HG03565 (cell line): ENCODE measurements around the gene ENDOD1.
A peak's percentile ranks its signal among the peaks of the same experiment; 100 is the strongest.
"Not testable (repeated sequence)": the region's sequence is repeated elsewhere in the genome, so short reads cannot be mapped to it uniquely, and the experiment has no call there.

Experiments
- ATAC-seq: cut with Tn5 transposase; IDR thresholded peaks from one replicate; pipeline ENCODE4 v1.9.1; 2021; ENCODE audit warnings: mild to moderate bottlenecking, moderate library complexity; ENCODE audit not compliant: unreplicated experiment

Gene ENDOD1

GRCh38 chr11:95102733-95103132 lies 13.1 kb downstream of the ENDOD1 start:
- no peak for ATAC-seq

- ATAC-seq: no peak
Observed at GRCh38 chr11:95103701-95104100, 14.1 kb downstream of the ENDOD1 start.

GRCh38 chr11:95104121-95104830 lies 14.6 kb downstream of the ENDOD1 start:
- ATAC-seq: no peak

GRCh38 chr11:95104856-95105255 lies 15.2 kb downstream of the ENDOD1 start:
- ATAC-seq: no peak

GRCh38 chr11:95108159-95108611 lies 18.5 kb downstream of the ENDOD1 start:
- ATAC-seq: no peak

- ATAC-seq: no peak
Observed at GRCh38 chr11:95108671-95109551, 19.3 kb downstream of the ENDOD1 start.

GRCh38 chr11:95111471-95111870 lies 21.8 kb downstream of the ENDOD1 start:
- not testable (repeated sequence) for ATAC-seq

- ATAC-seq: no peak
Observed at GRCh38 chr11:95111923-95112540, 22.4 kb downstream of the ENDOD1 start.

GRCh38 chr11:95115597-95115996 lies 26.0 kb downstream of the ENDOD1 start:
- ATAC-seq: no peak

- ATAC-seq: no peak
Observed at GRCh38 chr11:95119361-95120060, 29.9 kb downstream of the ENDOD1 start.

- ATAC-seq: no peak
Observed at GRCh38 chr11:95121698-95122097, 32.1 kb downstream of the ENDOD1 start.

- ATAC-seq: no peak
Observed at GRCh38 chr11:95123556-95123955, 33.9 kb downstream of the ENDOD1 start.

- no peak for ATAC-seq
Observed at GRCh38 chr11:95128602-95129001, 39.0 kb downstream of the ENDOD1 start.

- ATAC-seq: no peak
Observed at GRCh38 chr11:95132956-95133355, 43.3 kb downstream of the ENDOD1 start.

- ATAC-seq: no peak
Observed at GRCh38 chr11:95134491-95134890, 44.8 kb downstream of the ENDOD1 start.

GRCh38 chr11:95135155-95135554 lies 45.5 kb downstream of the ENDOD1 start:
- ATAC-seq: no peak

- ATAC-seq: no peak
Observed at GRCh38 chr11:95135880-95136279, 46.2 kb downstream of the ENDOD1 start.

GRCh38 chr11:95136747-95137146 lies 47.1 kb downstream of the ENDOD1 start:
- ATAC-seq: not testable (repeated sequence)

GRCh38 chr11:95137299-95137698 lies 47.7 kb downstream of the ENDOD1 start:
- ATAC-seq: no peak

- peak; percentile 91 for ATAC-seq
Observed at GRCh38 chr11:95138448-95138847, 48.8 kb downstream of the ENDOD1 start.
